Inflammatory macrophage treated with lipopolysaccharide for 1 hour (primary cell): Measurements from ENCODE around the gene MINDY4.

Experiments
- DNase-seq, 2 donors: peaks; one replicate each; pipeline ENCODE4 v3.0.0-alpha.2; 2020 to 2022

Gene MINDY4

GRCh38 chr7:30743371-30744074, 27.7 kb upstream of the MINDY4 start:
- DNase-seq, result no peak

DNA sequence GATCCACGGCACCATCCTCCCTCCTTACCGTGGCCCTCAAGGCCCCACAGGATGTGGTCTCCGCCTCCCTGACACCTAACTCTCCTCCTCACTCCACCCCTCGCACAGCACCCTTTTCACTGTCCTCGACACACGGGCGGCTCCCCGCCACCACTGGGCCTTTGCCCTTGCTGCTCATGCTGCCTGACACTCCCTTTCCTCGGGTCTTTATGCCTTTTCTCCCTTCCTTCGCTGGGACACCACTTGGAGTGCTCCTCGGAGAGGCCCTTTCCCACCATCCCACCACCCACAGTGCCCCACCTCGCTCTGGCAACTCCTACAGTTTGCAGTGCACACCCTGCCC, 27.2 kb upstream of the MINDY4 start:
- DNase-seq, result no peak

GRCh38 chr7:30745261-30745941, 25.8 kb upstream of the MINDY4 start:
- DNase-seq, result no peak

DNA sequence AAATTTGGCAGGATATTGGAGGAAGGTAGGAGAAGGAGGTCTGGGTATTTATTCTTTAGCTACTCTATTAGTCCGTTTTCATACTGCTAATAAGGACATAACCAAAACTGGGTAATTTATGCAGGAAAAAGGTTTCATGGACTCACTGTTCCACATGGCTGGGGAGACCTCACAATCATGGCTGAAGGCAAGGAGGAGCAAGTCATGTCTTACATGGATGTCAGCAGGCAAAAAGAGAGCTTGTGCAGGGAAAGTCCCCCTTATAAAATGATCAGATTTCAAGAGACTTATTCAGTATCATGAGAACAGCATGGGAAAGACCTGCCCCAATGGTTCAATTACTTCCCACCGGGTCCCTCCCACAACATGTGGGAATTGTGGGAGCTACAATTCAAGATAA, 21.2 kb upstream of the MINDY4 start:
- no peak for DNase-seq

GRCh38 chr7:30750683-30751650, 20.2 kb upstream of the MINDY4 start:
- no peak for DNase-seq

GRCh38 chr7:30751696-30752273, 19.4 kb upstream of the MINDY4 start, which contains the start of gene INMT:
Gene INMT, plus strand, starts transcription at chr7:30752135. Its CDS starts 16 bp downstream, at chr7:30752151.
- DNase-seq, result no peak

DNA sequence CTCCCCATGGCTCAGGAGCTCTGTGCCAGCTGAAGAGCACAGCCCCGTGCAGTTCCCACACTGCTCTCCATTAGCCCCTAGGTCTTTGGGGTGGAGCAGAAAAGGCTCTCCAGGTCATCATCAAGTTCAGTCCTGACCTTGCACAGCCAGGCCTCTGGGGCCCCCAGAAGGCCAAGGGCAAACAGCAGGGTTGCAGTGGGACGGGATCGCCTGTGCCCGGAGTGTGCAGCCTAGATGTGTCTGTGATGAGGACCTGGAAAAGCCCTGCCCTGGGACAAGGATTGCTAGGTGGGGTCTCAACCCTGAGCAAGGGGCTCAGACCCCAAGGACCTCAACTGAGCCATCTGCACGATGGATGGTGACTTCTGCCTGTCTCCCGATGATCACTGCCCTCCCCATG, 18.7 kb upstream of the MINDY4 start:
- DNase-seq, result no peak

GRCh38 chr7:30752979-30753378, 18.2 kb upstream of the MINDY4 start:
- DNase-seq, result no peak

DNA sequence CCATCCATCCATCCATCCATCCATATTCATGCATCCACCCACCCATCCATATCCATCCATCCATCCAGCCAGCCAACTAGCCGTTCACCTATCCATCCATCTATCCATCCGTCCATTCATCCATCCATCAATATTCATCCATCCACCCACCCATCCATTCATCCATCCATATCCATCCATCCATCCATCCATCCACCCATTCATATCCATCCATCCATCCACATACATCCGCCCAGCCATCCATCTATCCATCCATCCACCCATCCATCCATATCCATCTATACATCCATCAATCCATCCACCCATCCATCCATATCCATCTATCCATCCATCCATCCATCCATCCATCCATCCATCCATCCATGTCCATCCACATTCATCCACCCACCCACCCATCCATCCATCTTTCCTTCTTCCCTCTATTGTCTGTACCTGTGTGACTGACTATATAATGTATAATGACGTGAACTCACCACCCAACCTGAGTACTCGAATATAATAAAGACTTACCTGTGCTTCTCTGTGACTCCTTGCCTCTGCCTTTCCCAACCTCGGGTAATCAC, 16.8 kb upstream of the MINDY4 start:
- DNase-seq, result no peak

DNA sequence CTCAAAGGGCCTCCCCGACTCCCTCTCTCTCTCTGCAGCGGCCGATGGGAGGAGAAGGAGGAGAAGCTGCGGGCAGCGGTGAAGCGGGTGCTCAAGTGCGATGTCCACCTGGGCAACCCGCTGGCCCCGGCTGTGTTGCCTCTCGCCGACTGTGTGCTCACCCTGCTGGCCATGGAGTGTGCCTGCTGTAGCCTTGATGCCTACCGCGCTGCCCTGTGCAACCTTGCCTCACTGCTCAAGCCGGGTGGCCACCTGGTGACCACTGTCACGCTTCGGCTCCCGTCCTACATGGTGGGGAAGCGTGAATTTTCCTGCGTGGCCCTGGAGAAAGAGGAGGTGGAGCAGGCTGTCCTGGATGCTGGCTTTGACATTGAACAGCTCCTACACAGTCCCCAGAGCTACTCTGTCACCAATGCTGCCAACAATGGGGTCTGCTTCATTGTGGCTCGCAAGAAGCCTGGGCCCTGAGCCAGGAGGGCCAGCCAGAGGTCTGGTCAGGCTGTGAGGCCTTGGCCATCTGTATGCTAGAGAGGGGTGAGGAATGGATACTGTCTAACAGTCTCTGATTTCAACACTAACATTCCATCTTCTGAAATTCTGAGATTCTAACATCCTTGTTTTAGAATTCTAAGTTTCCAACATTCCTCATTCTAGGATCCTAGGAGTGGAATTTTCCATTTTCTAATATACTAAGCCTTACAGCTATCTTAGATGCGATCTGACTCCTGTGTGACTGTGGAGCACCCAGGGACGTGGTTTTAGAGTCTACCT, 15.6 kb upstream of the MINDY4 start:
- no peak for DNase-seq

DNA sequence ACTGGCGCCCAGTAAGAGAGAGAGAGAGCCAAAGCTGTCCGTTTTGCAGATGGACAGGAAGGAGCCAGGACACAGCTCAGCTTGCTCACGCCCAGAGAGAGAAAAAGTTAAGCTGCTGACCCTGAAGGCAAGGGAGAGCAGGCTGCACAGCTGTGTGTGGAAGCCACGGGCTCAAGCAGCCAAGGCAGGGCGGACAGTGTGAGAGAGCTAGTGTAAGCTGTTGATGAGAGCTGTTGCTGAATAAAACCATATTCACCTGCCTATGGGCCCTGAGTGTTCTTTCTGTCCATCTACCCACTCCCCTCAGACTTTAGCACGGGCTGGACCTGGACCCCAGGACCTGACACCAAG, 13.9 kb upstream of the MINDY4 start:
- no peak for DNase-seq

DNA sequence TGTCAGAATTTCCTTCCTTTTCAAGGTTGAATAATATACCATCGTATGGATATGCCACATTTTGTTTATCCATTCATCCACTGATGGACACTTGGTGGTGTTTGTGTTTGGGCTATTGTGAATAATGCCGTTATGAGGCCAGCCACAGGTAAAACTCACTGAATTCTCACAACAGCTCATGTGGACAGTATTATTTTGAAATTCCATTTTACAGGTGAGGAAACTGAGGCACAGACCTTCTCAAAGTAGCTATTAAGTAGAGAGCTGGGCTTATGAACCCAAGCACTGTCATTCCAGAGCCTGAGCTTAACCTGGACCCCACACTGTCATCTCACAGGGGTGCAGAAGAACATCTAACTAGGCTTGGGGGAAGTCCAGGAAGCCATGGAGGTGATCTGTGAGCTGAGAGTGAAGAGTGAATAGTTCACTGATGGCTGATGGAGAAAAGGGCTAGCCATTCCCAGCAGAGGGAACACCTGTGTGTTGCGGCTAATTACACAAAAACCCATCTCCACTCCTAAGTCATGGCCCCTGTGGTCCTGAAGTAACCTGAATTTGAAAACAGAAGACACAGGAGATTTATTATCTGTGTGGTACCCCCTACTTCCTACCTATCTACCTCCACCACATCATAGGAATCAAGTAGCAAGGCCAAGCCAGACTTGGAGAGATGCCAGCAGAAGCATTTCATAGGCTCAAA, 10.6 kb upstream of the MINDY4 start:
- no peak for DNase-seq

DNA sequence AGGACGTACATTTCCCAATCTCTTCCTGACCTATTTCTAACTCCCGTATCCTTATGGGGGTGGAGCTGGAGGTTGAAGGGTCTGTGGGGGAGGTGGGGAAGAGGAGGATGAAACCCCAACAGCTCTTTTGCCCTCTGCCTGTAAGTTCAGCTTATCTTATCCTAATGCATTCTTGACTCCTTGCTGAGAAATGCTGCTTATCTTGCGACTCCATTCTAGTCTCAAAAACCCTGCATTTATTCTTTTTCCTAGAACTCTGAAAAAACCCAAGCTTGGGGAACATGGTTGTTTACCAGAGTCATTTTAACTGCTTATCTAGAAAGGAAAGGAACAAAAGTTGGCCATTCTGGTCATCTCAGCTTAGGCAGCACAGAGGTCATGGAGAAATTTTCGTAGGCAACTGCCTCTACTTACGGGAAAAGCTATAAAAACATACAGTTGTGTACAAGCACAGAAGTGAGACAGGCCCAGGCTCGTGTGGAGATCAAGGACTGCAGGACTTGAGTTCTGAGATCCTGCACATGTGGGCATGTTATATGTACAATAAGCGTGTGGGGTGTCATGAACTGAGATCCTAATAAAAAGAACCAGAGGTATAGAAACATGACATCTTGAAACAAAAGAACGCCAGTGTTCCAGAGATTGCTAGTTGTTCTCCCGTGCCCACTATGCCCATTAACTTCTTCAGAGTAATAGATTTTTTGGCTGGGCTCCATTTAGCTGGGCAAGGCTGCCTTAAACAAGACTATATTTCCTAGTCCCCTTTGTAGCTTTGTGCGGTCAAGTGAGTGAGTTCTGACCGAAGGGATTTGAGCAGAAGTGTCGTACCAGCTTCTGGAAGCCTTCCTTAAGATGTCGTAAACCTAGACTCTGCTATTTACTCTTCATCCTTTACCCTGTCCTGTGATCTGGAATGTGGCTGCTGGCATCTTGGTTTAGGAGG, 9.7 kb upstream of the MINDY4 start:
- no peak for DNase-seq

DNA sequence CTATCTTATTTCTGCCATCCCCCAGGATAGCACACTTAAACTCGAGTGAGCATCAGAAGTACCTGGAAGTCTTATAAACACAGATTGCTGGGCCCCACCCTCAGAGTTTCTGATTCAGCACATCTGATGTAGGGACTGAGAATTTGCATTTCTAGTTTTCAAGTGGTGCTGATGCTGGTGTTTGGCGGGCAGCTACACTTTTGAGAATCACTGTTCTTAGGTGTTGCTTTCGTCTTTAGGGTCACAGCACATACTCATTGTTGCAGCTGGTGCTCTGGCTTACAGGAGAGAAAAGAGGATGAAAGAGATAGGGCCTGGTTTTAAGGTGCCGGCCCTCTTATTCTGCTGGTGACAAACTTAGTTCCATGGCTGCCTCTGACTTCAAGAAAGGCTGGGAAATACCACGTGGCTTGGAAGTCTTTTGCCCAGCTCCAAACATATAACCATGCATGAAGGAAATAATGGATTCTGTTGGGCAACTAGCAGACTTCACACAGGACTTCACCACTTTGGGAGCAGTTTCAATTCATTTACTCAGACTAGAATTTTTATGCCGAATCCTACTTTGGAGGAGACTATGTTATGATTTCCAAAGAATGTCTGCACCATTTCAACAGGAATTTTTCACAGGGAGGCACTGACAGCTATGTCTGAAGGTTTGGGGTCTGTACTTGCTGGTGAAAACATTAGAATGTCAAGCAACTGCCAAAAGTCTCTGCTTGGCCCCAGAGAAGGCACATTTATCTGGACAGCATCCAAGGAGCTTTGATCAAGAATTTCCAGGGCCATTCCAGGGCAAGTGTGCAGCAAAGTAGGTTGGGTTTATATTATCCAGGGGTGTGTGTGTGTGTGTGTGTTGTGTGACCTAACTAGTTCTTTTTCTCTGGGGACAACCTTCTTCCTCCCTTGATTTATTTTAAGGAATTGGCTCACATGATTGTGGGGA, 6.9 kb upstream of the MINDY4 start:
- no peak for DNase-seq

DNA sequence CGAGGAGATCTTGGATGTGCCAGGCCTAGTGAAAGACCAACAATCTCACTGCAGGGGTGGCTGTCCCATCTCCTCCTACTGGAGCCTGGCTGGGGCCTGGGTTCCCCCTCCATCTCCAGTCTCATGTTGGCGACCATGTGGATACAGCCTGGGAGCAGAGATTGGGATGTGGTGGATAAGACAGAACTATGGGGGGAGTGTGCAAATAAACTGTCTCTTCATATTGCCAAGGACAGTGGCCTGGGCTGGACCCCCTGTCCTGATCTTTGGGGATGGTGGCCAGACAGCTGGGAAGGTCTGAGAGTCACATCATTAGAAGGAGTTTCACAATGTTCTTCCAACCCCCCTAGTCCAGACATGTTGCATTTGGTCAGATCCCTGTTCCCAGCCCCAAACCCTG, 5.8 kb upstream of the MINDY4 start:
- no peak for DNase-seq

DNA sequence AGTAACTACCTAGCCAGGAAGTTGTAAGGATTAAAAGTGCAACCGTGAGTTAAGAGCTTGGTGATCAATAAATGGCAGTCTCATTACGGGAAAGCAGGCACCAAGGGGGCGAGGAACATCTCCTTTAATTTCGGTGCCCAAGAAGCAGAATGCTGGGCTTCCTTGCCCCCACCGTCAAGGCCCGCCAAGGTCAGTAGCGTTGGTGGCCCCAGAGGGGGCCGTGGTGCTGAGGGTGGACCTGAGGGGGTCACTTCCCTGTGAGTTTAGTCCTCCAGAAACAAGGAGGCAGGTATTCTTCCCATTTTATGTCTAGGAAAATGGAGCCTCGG, 408 bp upstream of the MINDY4 start:
- DNase-seq, result no peak

- peak; percentile 47 to 72 for DNase-seq
These were observed 736 bp downstream of the MINDY4 start for GRCh38 chr7:30771880-30772425.

DNA sequence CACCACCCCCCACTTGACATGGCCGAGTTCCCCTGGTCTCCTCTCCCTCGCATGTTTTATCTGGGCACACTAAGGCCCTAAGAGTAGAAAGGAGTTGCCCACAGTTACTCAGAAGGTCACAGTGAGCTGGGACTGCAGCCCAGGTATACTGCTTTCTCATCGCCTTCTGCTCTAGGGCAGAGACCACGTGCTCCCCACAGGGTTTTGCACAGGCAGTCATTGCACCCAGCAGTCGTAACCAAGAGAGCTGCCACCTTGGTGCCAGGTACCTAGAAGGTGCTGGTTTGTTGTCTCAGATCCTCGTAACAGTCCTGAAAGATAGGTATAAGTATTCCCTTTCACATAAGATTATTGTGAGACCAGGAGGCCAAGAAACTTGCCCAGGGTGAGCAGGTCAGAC, 1.8 kb downstream of the MINDY4 start:
- DNase-seq, result no peak

- DNase-seq, result no peak
These were observed 4.8 kb downstream of the MINDY4 start for GRCh38 chr7:30775992-30776391.
